CD14-positive monocyte (primary cell): ENCODE results near the gene ACMSD. TPM values are rescaled to one million over a fixed set of nuclear protein-coding genes. Genes with fewer than 3 reads are reported as not detected.
A peak's percentile ranks its signal among the peaks of the same experiment; 100 is the strongest.

Experiments used
- DNase-seq, 3 donors: peaks; one replicate each; pipeline ENCODE4 v3.0.0-alpha.2; 2011 to 2022
- H2AFZ ChIP-seq: 2 replicates; pipeline ENCODE4 v1.6.0; 2012; ENCODE audit warnings: mild to moderate bottlenecking, low read depth, low read length, inconsistent platforms; ENCODE audit not compliant: insufficient read depth, poor library complexity, severe bottlenecking
- H3K27ac ChIP-seq, 2 donors: 1 replicate in 1 of 2; 2 replicates in 1 of 2; pipeline ENCODE4 v1.5.1; 2012 to 2013; ENCODE audit warnings: low read length in 2 of 2, control low read depth in 1 of 2, inconsistent platforms in 1 of 2, low read depth in 1 of 2, mild to moderate bottlenecking in 1 of 2
- H3K27me3 ChIP-seq, 2 donors: one replicate each; pipeline versions ENCODE4 v1.6.0 to v1.6.1; 2011 to 2013; ENCODE audit warnings: low read length in 2 of 2; ENCODE audit not compliant: control insufficient read depth in 2 of 2, insufficient read depth in 2 of 2
- H3K36me3 ChIP-seq, 2 donors: replicated peaks in 1 of 2; 1 replicate in 1 of 2; 2 replicates in 1 of 2; pipeline versions ENCODE4 v1.5.1 to v1.6.1; 2012 to 2013; ENCODE audit warnings: low read length in 2 of 2, control low read depth in 1 of 2, inconsistent platforms in 1 of 2, mild to moderate bottlenecking in 1 of 2; ENCODE audit not compliant: insufficient read depth in 2 of 2, control insufficient read depth in 1 of 2
- H3K4me1 ChIP-seq, 2 donors: 1 replicate in 1 of 2; 2 replicates in 1 of 2; pipeline versions ENCODE4 v1.5.1 to v1.6.1; 2012 to 2013; ENCODE audit warnings: low read length in 2 of 2, control low read depth in 1 of 2, inconsistent platforms in 1 of 2, mild to moderate bottlenecking in 1 of 2, moderate library complexity in 1 of 2; ENCODE audit not compliant: insufficient read depth in 2 of 2, control insufficient read depth in 1 of 2
- H3K4me2 ChIP-seq: replicated peaks from 2 replicates; pipeline ENCODE3; 2012; ENCODE audit warnings: low read length, moderate library complexity, mild to moderate bottlenecking; ENCODE audit not compliant: poor library complexity, severe bottlenecking; ENCODE audit errors: extremely low read depth
- H3K4me3 ChIP-seq, 3 experiments: fragments of 200-600 bp in 1 of 3; sonication (generic) in 1 of 3; replicated peaks in 1 of 3; 1 replicate in 2 of 3; 2 replicates in 1 of 3; pipeline ENCODE4 v1.5.1; 2011 to 2013; ENCODE audit warnings: low read length in 3 of 3, mild to moderate bottlenecking in 3 of 3, control low read depth in 2 of 3, low read depth in 2 of 3, inconsistent platforms in 1 of 3, moderate library complexity in 1 of 3
- H3K79me2 ChIP-seq: 2 replicates; pipeline ENCODE4 v1.6.0; 2012; ENCODE audit warnings: mild to moderate bottlenecking, control low read depth, inconsistent platforms, low read length, moderate library complexity; ENCODE audit not compliant: insufficient read depth
- H3K9ac ChIP-seq: 2 replicates; pipeline ENCODE4 v1.6.0; 2017; ENCODE audit warnings: low read length, mild to moderate bottlenecking; ENCODE audit not compliant: insufficient read depth, poor library complexity, severe bottlenecking
- H3K9me3 ChIP-seq, 2 donors: replicated peaks in 1 of 2; 1 replicate in 1 of 2; 2 replicates in 1 of 2; pipeline versions ENCODE4 v1.5.1 to v1.6.1; 2012 to 2013; ENCODE audit warnings: low read length in 2 of 2, control low read depth in 1 of 2; ENCODE audit not compliant: control insufficient read depth in 1 of 2, insufficient read depth in 1 of 2
- H4K20me1 ChIP-seq: 2 replicates; pipeline ENCODE4 v1.6.0; 2012; ENCODE audit warnings: mild to moderate bottlenecking, low read length, control low read depth, moderate library complexity; ENCODE audit not compliant: insufficient read depth
- H3K27ac Mint-ChIP-seq, 7 donors: one replicate each; pipeline ENCODE4 v1.8.0; 2020; ENCODE audit warnings: mild to moderate bottlenecking in 7 of 7, mixed read lengths in 7 of 7, moderate library complexity in 6 of 7, inconsistent platforms in 2 of 7
- H3K27me3 Mint-ChIP-seq, 3 donors: one replicate each; pipeline ENCODE4 v1.8.0; 2021 to 2022; ENCODE audit warnings: low read depth in 3 of 3, mild to moderate bottlenecking in 3 of 3, mixed read lengths in 3 of 3, moderate library complexity in 3 of 3, inconsistent platforms in 1 of 3
- H3K36me3 Mint-ChIP-seq, 2 donors: one replicate each; pipeline ENCODE4 v1.8.0; 2020; ENCODE audit warnings: mixed read lengths in 2 of 2, inconsistent platforms in 1 of 2, mild to moderate bottlenecking in 1 of 2
- H3K4me1 Mint-ChIP-seq: one replicate; pipeline ENCODE4 v1.8.0; 2020; ENCODE audit warnings: mild to moderate bottlenecking, mixed read lengths
- H3K4me3 Mint-ChIP-seq, 2 donors: one replicate each; pipeline ENCODE4 v1.8.0; 2020; ENCODE audit warnings: mild to moderate bottlenecking in 2 of 2, mixed read lengths in 2 of 2, moderate library complexity in 1 of 2
- H3K9me3 Mint-ChIP-seq, 7 donors: one replicate each; pipeline ENCODE4 v1.8.0; 2020 to 2022; ENCODE audit warnings: mixed read lengths in 7 of 7, mild to moderate bottlenecking in 6 of 7, moderate library complexity in 6 of 7, inconsistent platforms in 2 of 7
- CTCF ChIP-seq: fragments of 200-600 bp; IDR thresholded peaks from one replicate; pipeline ENCODE4 v1.8.0; 2022; ENCODE audit warnings: antibody characterized with exemption, mild to moderate bottlenecking
- WGBS: methylation state at CpG from one replicate; pipeline ENCODE4 v1.1.5; 2013; ENCODE audit warnings: missing lambda C conversion rate; ENCODE audit not compliant: insufficient coverage; 5-methylcytosine and 5-hydroxymethylcytosine counted together
- intact Hi-C, 2 donors: fragments of 100-400 bp; cut with micrococcal nuclease; formaldehyde crosslinking; loops; one replicate each; pipeline versions ENCODE4 v1.15.0 to v1.15.1; 2023
- polyA plus RNA-seq, 3 donors: library from polyadenylated mRNA; depleted of rRNA in 1 of 3; unstranded in 2 of 3; stranded (reverse) in 1 of 3; fragments of 300-500 nt in 2 of 3; fragments of >200 nt in 1 of 3; fragmentation: Illumina TruSeq in 2 of 3; gene quantifications; 1 replicate in 2 of 3; 2 replicates in 1 of 3; pipeline ENCODE4 v1.2.3, GENCODE V29; 2012 to 2021
- small RNA-seq: library from RNA; depleted of rRNA; stranded (forward); fragments of <200 nt; gene quantifications from one replicate; pipeline ENCODE3, GENCODE V24; 2012; ENCODE audit warnings: low read depth; ENCODE audit not compliant: insufficient read length

Gene ACMSD
- polyA plus RNA-seq, 3 donors, result not detected

GRCh38 chr2:134949981-134950708 lies 111.7 kb downstream of the ACMSD start:
- no peaks in the 10 kb centered on the region for H3K9me3 Mint-ChIP-seq
- Histone ChIP-seq H3K9ac (no peak overlapping the region), H3K4me1 (no peaks in the 10 kb centered on the region), H2AFZ (no peak overlapping the region), H3K4me2 (no peak overlapping the region), H3K27me3 (no peaks in the 10 kb centered on the region), H3K27ac (peak overlapping the region in 1 of 2 donors; percentile 24), H4K20me1 (peaks cover 69% of the 10 kb centered on the region), H3K79me2 (peaks cover 45% of the 10 kb centered on the region), H3K36me3 (peaks cover 77 to 95% of the 10 kb centered on the region in 2 donors), H3K9me3 (no peaks in the 10 kb centered on the region), H3K4me3 (no peak overlapping the region)
- DNase-seq, result no peak
- peaks cover 3% of the 10 kb centered on the region for H3K4me1 Mint-ChIP-seq
- no peak overlapping the region for H3K4me3 Mint-ChIP-seq
- no peak for TF ChIP-seq CTCF
- intact Hi-C loops, result no loop called here
- peak overlapping the region; percentile 24 to 75 (median 62) for H3K27ac Mint-ChIP-seq
- peaks cover 68 to 74% of the 10 kb centered on the region in 2 donors for H3K36me3 Mint-ChIP-seq
- 100% methylated on average over 1 of the region's 7 CpGs for WGBS
- no peaks in the 10 kb centered on the region for H3K27me3 Mint-ChIP-seq

- Mint-ChIP-seq H3K27me3 (no peaks in the 10 kb centered on the region), H3K4me3 (no peak overlapping the region), H3K4me1 (peaks cover 3% of the 10 kb centered on the region), H3K27ac (no peak overlapping the region), H3K9me3 (no peaks in the 10 kb centered on the region), H3K36me3 (peaks cover 64 to 69% of the 10 kb centered on the region in 2 donors)
- H3K4me1 ChIP-seq, result no peaks in the 10 kb centered on the region
- peaks cover 37% of the 10 kb centered on the region for H3K79me2 ChIP-seq
- no peak overlapping the region for H3K4me2 ChIP-seq
- DNase-seq, result no peak
- no peak overlapping the region for H3K27ac ChIP-seq
- intact Hi-C loops, result no loop called here
- no CpG with 5 or more reads among the region's 2 CpGs for WGBS
- no peak overlapping the region for H2AFZ ChIP-seq
- no peak for TF ChIP-seq CTCF
- peaks cover 67% of the 10 kb centered on the region for H4K20me1 ChIP-seq
- H3K27me3 ChIP-seq, result no peaks in the 10 kb centered on the region
- H3K9me3 ChIP-seq, result no peaks in the 10 kb centered on the region
- peaks cover 78 to 95% of the 10 kb centered on the region in 2 donors for H3K36me3 ChIP-seq
- no peak overlapping the region for H3K9ac ChIP-seq
- no peak overlapping the region for H3K4me3 ChIP-seq
Measured at GRCh38 chr2:134950886-134951285, 112.5 kb downstream of the ACMSD start.

Small RNA genes lying within 50 kb of the gene (small RNA-seq; reads per million reads assigned to genes)
- gene AC110620.1 (not detected), gene MIR5590 (not detected)

Other genes starting within 250 kb of the ACMSD start
- under 1 TPM in 1 of 3 donors, not detected in 2; 0.01 TPM for gene TMEM163, start 119.6 kb upstream of the ACMSD start, polyA plus RNA-seq
- 10 to 100 TPM in 2 of 3 donors, 1 to 10 TPM in 1; 8.3 to 20.5 (median 12.2) TPM for gene CCNT2, start 80.2 kb downstream of the ACMSD start, polyA plus RNA-seq
- not detected for gene MAP3K19, start 208.8 kb downstream of the ACMSD start, polyA plus RNA-seq
- 10 to 100 TPM in 2 of 3 donors, 1 to 10 TPM in 1; 8.0 to 17.4 (median 11.3) TPM for gene RAB3GAP1, start 213.7 kb downstream of the ACMSD start, polyA plus RNA-seq